GM12891 (cell line): ENCODE data around the gene DHRS1.

Source experiments
- POLR2A ChIP-seq: IDR thresholded peaks from 2 replicates; pipeline ENCODE4 v1.6.1; 2011; ENCODE audit warnings: low read depth, low read length, control low read depth
- POLR2AphosphoS5 ChIP-seq: IDR thresholded peaks from 2 replicates; pipeline ENCODE4 v1.6.1; 2011; ENCODE audit warnings: low read depth, low read length, control low read depth
- POU2F2 ChIP-seq: IDR thresholded peaks from 2 replicates; pipeline ENCODE4 v1.6.1; 2011; ENCODE audit warnings: low read depth, mild to moderate bottlenecking, control low read depth, low read length, moderate library complexity
- TAF1 ChIP-seq: IDR thresholded peaks from 2 replicates; pipeline ENCODE4 v1.6.1; 2011; ENCODE audit warnings: low read depth, low read length, control low read depth

- TF ChIP-seq TAF1 (no peak), POLR2AphosphoS5 (no peak), POLR2A (no peak), POU2F2 (no peak)
Observed at GRCh38 chr14:24335461-24336171, 36.0 kb upstream of the DHRS1 start.
